Stimulated activated CD8-positive, alpha-beta memory T cell treated with anti-CD3 and anti-CD28 coated beads, Interleukin-12 subunit alpha, Interleukin-12 subunit beta, amount 100 ng/mL, for 4 hours (primary cell): ENCODE data around the gene SLC10A6.

Source experiments
- DNase-seq: peaks from one replicate; pipeline ENCODE4 v3.0.0-alpha.2; 2020; ENCODE audit warnings: low read depth

SLC10A6 gene

GRCh38 chr4:86847571-86847970 lies 1.6 kb downstream of the SLC10A6 start:
- DNase-seq: no peak

- no peak for DNase-seq
These were observed 2.3 kb downstream of the SLC10A6 start for GRCh38 chr4:86846921-86847320.

GRCh38 chr4:86845593-86845992 lies 3.6 kb downstream of the SLC10A6 start:
- no peak for DNase-seq

GRCh38 chr4:86841309-86841708 lies 7.9 kb downstream of the SLC10A6 start:
- DNase-seq: no peak

- DNase-seq: no peak
These were observed 8.3 kb downstream of the SLC10A6 start for GRCh38 chr4:86840858-86841257.

GRCh38 chr4:86837691-86838503 lies 11.3 kb downstream of the SLC10A6 start:
- no peak for DNase-seq

GRCh38 chr4:86835677-86836076 lies 13.5 kb downstream of the SLC10A6 start:
- no peak for DNase-seq

- DNase-seq: no peak
These were observed 14.3 kb downstream of the SLC10A6 start for GRCh38 chr4:86834901-86835300.

- no peak for DNase-seq
These were observed 15.6 kb downstream of the SLC10A6 start for GRCh38 chr4:86833615-86834014.

- DNase-seq: no peak
These were observed 17.7 kb downstream of the SLC10A6 start for GRCh38 chr4:86831262-86832130.

GRCh38 chr4:86825511-86825910 lies 23.7 kb downstream of the SLC10A6 start:
- DNase-seq: no peak

GRCh38 chr4:86822136-86822535 lies 27.0 kb downstream of the SLC10A6 start:
- no peak for DNase-seq

GRCh38 chr4:86821151-86821550 lies 28.0 kb downstream of the SLC10A6 start:
- no peak for DNase-seq

GRCh38 chr4:86819561-86819960 lies 29.6 kb downstream of the SLC10A6 start:
- DNase-seq: no peak

GRCh38 chr4:86818841-86819240 lies 30.3 kb downstream of the SLC10A6 start:
- no peak for DNase-seq

GRCh38 chr4:86818211-86818610 lies 31.0 kb downstream of the SLC10A6 start:
- DNase-seq: no peak

GRCh38 chr4:86816501-86817273 lies 32.5 kb downstream of the SLC10A6 start:
- no peak for DNase-seq

- no peak for DNase-seq
These were observed 33.5 kb downstream of the SLC10A6 start for GRCh38 chr4:86815653-86816052.

GRCh38 chr4:86810847-86811246 lies 38.3 kb downstream of the SLC10A6 start:
- DNase-seq: no peak

GRCh38 chr4:86809809-86810208 lies 39.4 kb downstream of the SLC10A6 start:
- DNase-seq: no peak

GRCh38 chr4:86791126-86791525 lies 58.1 kb downstream of the SLC10A6 start:
- DNase-seq: no peak

GRCh38 chr4:86788826-86789225 lies 60.4 kb downstream of the SLC10A6 start:
- DNase-seq: no peak
